Astrocyte (in vitro differentiated cells and primary cell): ENCODE results near the gene LGMN.

ENCODE experiments used
- EZH2 ChIP-seq: IDR thresholded peaks from 2 replicates; pipeline ENCODE4 v1.6.1; 2012; ENCODE audit warnings: mild to moderate bottlenecking, low read length, inconsistent platforms; ENCODE audit not compliant: insufficient read depth
- TF ChIP-seq, protein P1 (sequence below): IDR thresholded peaks from 2 replicates; pipeline ENCODE4 v1.5.1; 2011; ENCODE audit warnings: low read depth, mild to moderate bottlenecking, inconsistent platforms, low read length, moderate library complexity; ENCODE audit not compliant: insufficient read depth

DNA sequence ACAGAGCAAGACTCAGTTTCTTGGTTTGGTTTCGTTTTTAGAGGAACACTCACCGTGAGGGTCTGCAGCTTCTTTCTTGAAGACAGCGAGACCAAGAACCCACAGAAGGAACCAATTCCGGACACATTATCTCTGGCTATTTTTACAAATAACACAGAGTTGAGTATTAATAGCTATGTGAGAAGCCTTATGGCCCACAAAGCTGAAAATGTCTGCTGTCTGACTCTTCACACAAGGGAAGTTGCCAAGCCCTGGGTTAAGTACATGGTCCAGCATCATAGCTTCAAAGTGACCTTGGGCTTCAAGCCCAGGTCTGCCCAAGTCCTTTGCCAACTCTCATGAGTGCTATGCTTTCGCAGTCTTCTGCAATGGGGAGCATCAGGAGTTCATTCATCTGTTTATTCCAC is 2.6 kb upstream of the LGMN start:
- TF ChIP-seq, protein P1, sequence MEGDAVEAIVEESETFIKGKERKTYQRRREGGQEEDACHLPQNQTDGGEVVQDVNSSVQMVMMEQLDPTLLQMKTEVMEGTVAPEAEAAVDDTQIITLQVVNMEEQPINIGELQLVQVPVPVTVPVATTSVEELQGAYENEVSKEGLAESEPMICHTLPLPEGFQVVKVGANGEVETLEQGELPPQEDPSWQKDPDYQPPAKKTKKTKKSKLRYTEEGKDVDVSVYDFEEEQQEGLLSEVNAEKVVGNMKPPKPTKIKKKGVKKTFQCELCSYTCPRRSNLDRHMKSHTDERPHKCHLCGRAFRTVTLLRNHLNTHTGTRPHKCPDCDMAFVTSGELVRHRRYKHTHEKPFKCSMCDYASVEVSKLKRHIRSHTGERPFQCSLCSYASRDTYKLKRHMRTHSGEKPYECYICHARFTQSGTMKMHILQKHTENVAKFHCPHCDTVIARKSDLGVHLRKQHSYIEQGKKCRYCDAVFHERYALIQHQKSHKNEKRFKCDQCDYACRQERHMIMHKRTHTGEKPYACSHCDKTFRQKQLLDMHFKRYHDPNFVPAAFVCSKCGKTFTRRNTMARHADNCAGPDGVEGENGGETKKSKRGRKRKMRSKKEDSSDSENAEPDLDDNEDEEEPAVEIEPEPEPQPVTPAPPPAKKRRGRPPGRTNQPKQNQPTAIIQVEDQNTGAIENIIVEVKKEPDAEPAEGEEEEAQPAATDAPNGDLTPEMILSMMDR = no peak
- TF ChIP-seq EZH2 = no peak
